GM23338 (cell line): Measurements from ENCODE around the gene SH2D6. TPM values are rescaled to one million over a fixed set of nuclear protein-coding genes. Genes with fewer than 3 reads are reported as not detected.

Experiments
- ATAC-seq: fragments of 200-7000 bp; cut with Tn5 transposase; 3 replicates; pipeline ENCODE4 v1.9.1; 2020
- DNase-seq: peaks from one replicate; pipeline ENCODE4 v3.0.0-alpha.2; 2015; ENCODE audit warnings: low spot score
- H2AFZ ChIP-seq: fragments of 200-600 bp; sonication (generic); 2 replicates; pipeline ENCODE4 v1.8.0; 2016; ENCODE audit warnings: antibody characterized with exemption, mild to moderate bottlenecking, moderate library complexity
- H3F3A ChIP-seq: fragments of 200-600 bp; sonication (generic); replicated peaks from 2 replicates; pipeline ENCODE4 v1.8.0; 2017; ENCODE audit warnings: antibody characterized with exemption, mixed run types, low read depth
- H3K27ac ChIP-seq: fragments of 200-600 bp; sonication (generic); 2 replicates; pipeline ENCODE4 v1.6.1; 2016; ENCODE audit warnings: low read depth
- H3K27me3 ChIP-seq: fragments of 200-600 bp; sonication (generic); 2 replicates; pipeline ENCODE4 v1.8.0; 2016; ENCODE audit warnings: mild to moderate bottlenecking, mixed run types, moderate library complexity; ENCODE audit not compliant: insufficient read depth
- H3K36me3 ChIP-seq: fragments of 200-600 bp; sonication (generic); 2 replicates; pipeline ENCODE4 v1.8.0; 2016; ENCODE audit warnings: mild to moderate bottlenecking; ENCODE audit not compliant: insufficient read depth
- H3K4me1 ChIP-seq: fragments of 200-600 bp; sonication (generic); 2 replicates; pipeline ENCODE4 v1.8.0; 2016; ENCODE audit warnings: mild to moderate bottlenecking, moderate library complexity; ENCODE audit not compliant: insufficient read depth
- H3K4me2 ChIP-seq: fragments of 200-600 bp; sonication (generic); 2 replicates; pipeline ENCODE4 v1.7.1; 2017; ENCODE audit warnings: mixed run types
- H3K4me3 ChIP-seq: fragments of 200-600 bp; sonication (generic); 2 replicates; pipeline ENCODE4 v1.6.1; 2016; ENCODE audit warnings: mixed run types
- H3K79me2 ChIP-seq: fragments of 200-600 bp; sonication (generic); replicated peaks from 2 replicates; pipeline ENCODE4 v1.8.0; 2017; ENCODE audit warnings: mild to moderate bottlenecking; ENCODE audit not compliant: insufficient read depth
- H3K9me2 ChIP-seq: fragments of 200-600 bp; sonication (generic); 2 replicates; pipeline ENCODE4 v1.8.0; 2017; ENCODE audit not compliant: insufficient read depth
- H4K20me1 ChIP-seq: fragments of 200-600 bp; sonication (generic); replicated peaks from 2 replicates; pipeline ENCODE4 v1.8.0; 2017; ENCODE audit warnings: mild to moderate bottlenecking; ENCODE audit not compliant: insufficient read depth
- H3K27ac Mint-ChIP-seq: 2 replicates; pipeline ENCODE4 v1.8.0; 2020; ENCODE audit warnings: inconsistent platforms, mild to moderate bottlenecking, moderate library complexity, mixed read lengths
- H3K27me3 Mint-ChIP-seq: 3 replicates; pipeline ENCODE4 v1.8.0; 2022; ENCODE audit warnings: low read depth, mild to moderate bottlenecking, moderate library complexity, mixed read lengths, inconsistent platforms; ENCODE audit not compliant: insufficient read depth, poor library complexity
- H3K36me3 Mint-ChIP-seq: 3 replicates; pipeline ENCODE4 v1.8.0; 2021; ENCODE audit warnings: low read depth, mild to moderate bottlenecking, inconsistent platforms, moderate library complexity, mixed read lengths
- H3K4me1 Mint-ChIP-seq: 3 replicates; pipeline ENCODE4 v1.8.0; 2020; ENCODE audit warnings: mild to moderate bottlenecking, inconsistent platforms, mixed read lengths
- H3K4me3 Mint-ChIP-seq: 3 replicates; pipeline ENCODE4 v1.8.0; 2021; ENCODE audit warnings: moderate library complexity, mild to moderate bottlenecking, inconsistent platforms, mixed read lengths
- H3K9me3 Mint-ChIP-seq: 3 replicates; pipeline ENCODE4 v1.8.0; 2020; ENCODE audit warnings: moderate library complexity, mild to moderate bottlenecking, inconsistent platforms, mixed read lengths
- CREB1 ChIP-seq: fragments of 250-450 bp; sonication (Bioruptor Pico); IDR thresholded peaks from 2 replicates; pipeline ENCODE4 v1.5.0; 2020; ENCODE audit warnings: low read depth, mild to moderate bottlenecking, moderate library complexity
- CTCF ChIP-seq, 2 experiments: fragments of 200-600 bp in 1 of 2; sonication (generic) in 1 of 2; conservative IDR thresholded peaks; 2 replicates each; pipeline versions ENCODE4 v1.5.1 to v1.6.1; 2016 to 2017; ENCODE audit warnings: antibody characterized with exemption in 2 of 2, low read depth in 2 of 2, mild to moderate bottlenecking in 2 of 2, moderate library complexity in 1 of 2
- ETS1 ChIP-seq: IDR thresholded peaks from 2 replicates; pipeline ENCODE4 v1.6.1; 2016; ENCODE audit warnings: antibody characterized with exemption
- EZH2 ChIP-seq: fragments of 200-600 bp; sonication (generic); IDR thresholded peaks from one replicate; pipeline ENCODE4 v1.8.0; 2017; ENCODE audit warnings: antibody characterized with exemption, mild to moderate bottlenecking, low read depth; ENCODE audit not compliant: unreplicated experiment
- EZH2phosphoT487 ChIP-seq: fragments of 200-600 bp; sonication (generic); IDR thresholded peaks from one replicate; pipeline ENCODE4 v1.8.1; 2018; ENCODE audit warnings: antibody characterized with exemption; ENCODE audit not compliant: unreplicated experiment
- NANOG ChIP-seq: IDR thresholded peaks from 2 replicates; pipeline ENCODE4 v1.6.1; 2016; ENCODE audit warnings: antibody characterized with exemption, borderline replicate concordance
- STAT1 ChIP-seq: IDR thresholded peaks from one replicate; pipeline ENCODE4 v1.6.1; 2016; ENCODE audit warnings: antibody characterized with exemption; ENCODE audit not compliant: unreplicated experiment
- ZNF114 ChIP-seq: fragments of 250-450 bp; sonication (Bioruptor Pico); IDR thresholded peaks from 2 replicates; pipeline ENCODE4 v1.5.0; 2020; ENCODE audit warnings: mild to moderate bottlenecking, moderate library complexity
- ZNF331 ChIP-seq: fragments of 250-450 bp; sonication (Bioruptor Pico); IDR thresholded peaks from 2 replicates; pipeline ENCODE4 v1.5.0; 2020; ENCODE audit warnings: low read depth, mild to moderate bottlenecking, moderate library complexity
- ZNF462 ChIP-seq: fragments of 250-450 bp; sonication (Bioruptor Pico); IDR thresholded peaks from 2 replicates; pipeline ENCODE4 v1.5.0; 2020; ENCODE audit warnings: mild to moderate bottlenecking, moderate library complexity
- polyA plus RNA-seq: library from polyadenylated mRNA; unstranded; fragments of >200 nt; fragmentation: Nextera tagmentation; extraction: Ambion mirVana; gene quantifications from 2 replicates; pipeline ENCODE4 v1.2.1, GENCODE V29; 2016
- total RNA-seq: library from RNA; depleted of rRNA; stranded (reverse); fragments of >200 nt; shearing (Covaris generic); gene quantifications from 2 replicates; pipeline ENCODE4 v1.2.3, GENCODE V29; 2014

SH2D6 gene
- total and polyA plus RNA-seq, 2 experiments from 2014 or later: 0.37 TPM; not detected in 1

- Mint-ChIP-seq H3K4me3 (peak overlapping the region; percentile 66), H3K27me3 (peaks cover 28% of the 10 kb centered on the region), H3K4me1 (peaks cover 61% of the 10 kb centered on the region), H3K27ac (no peak overlapping the region; the same call in 1 of the 2 replicates), H3K9me3 (no peaks in the 10 kb centered on the region; the same call in 2 of the 3 replicates), H3K36me3 (no peaks in the 10 kb centered on the region; the same call in 2 of the 3 replicates)
- Histone ChIP-seq H2AFZ (peak overlapping the region; percentile 83), H3K9me2 (no peaks in the 10 kb centered on the region), H3K4me1 (peaks cover 61% of the 10 kb centered on the region), H3K4me2 (peak overlapping the region; percentile 82), H3K79me2 (no peaks in the 10 kb centered on the region), H3K36me3 (no peaks in the 10 kb centered on the region), H4K20me1 (no peaks in the 10 kb centered on the region), H3K27ac (peak overlapping the region; percentile 81; the same call in 1 of the 2 replicates), H3K4me3 (peak overlapping the region; percentile 49), H3K27me3 (no peaks in the 10 kb centered on the region), H3F3A (peaks cover 14% of the 10 kb centered on the region)
- ATAC-seq (peak; percentile 5), DNase-seq (no peak)
- TF ChIP-seq ETS1 (no peak), EZH2 (peak; percentile 12), STAT1 (no peak)
Observed at GRCh38 chr2:85431570-85432205, 13.2 kb downstream of the SH2D6 start.

- Mint-ChIP-seq H3K4me3 (no peak overlapping the region; the same call in 2 of the 3 replicates), H3K36me3 (no peaks in the 10 kb centered on the region), H3K9me3 (no peaks in the 10 kb centered on the region; the same call in 2 of the 3 replicates), H3K27me3 (peaks cover 25% of the 10 kb centered on the region), H3K4me1 (peaks cover 58% of the 10 kb centered on the region), H3K27ac (no peak overlapping the region)
- Histone ChIP-seq H2AFZ (peak overlapping the region; percentile 72; the same call in 1 of the 2 replicates), H3K36me3 (no peaks in the 10 kb centered on the region), H3K27me3 (no peaks in the 10 kb centered on the region), H4K20me1 (no peaks in the 10 kb centered on the region), H3F3A (peaks cover 21% of the 10 kb centered on the region), H3K4me2 (no peak overlapping the region), H3K4me3 (no peak overlapping the region), H3K27ac (no peak overlapping the region), H3K79me2 (no peaks in the 10 kb centered on the region), H3K9me2 (no peaks in the 10 kb centered on the region), H3K4me1 (peaks cover 65% of the 10 kb centered on the region)
- TF ChIP-seq CTCF (conservative IDR thresholded peaks at IDR 0.05; ENCODE audit: low read depth in 2 of 2) (no peak), CREB1 (CRISPR knock-in tag) (no peak), ZNF331 (CRISPR knock-in tag) (no peak), EZH2phosphoT487 (no peak), ETS1 (no peak), NANOG (no peak), STAT1 (no peak), ZNF114 (CRISPR knock-in tag) (no peak), ZNF462 (CRISPR knock-in tag) (no peak)
- no peak for ATAC-seq
- peak; percentile 48 for DNase-seq
Observed at GRCh38 chr2:85433511-85434089, 15.1 kb downstream of the SH2D6 start.
